Astrocyte (in vitro differentiated cells and primary cell): Measurements from ENCODE around the gene GPLD1. TPM values are rescaled to one million over a fixed set of nuclear protein-coding genes. Genes with fewer than 3 reads are reported as not detected.

ENCODE experiments used
- DNase-seq: peaks from one replicate; pipeline ENCODE4 v3.0.0-alpha.2; 2010; ENCODE audit warnings: low read depth
- FAIRE-seq: peaks from 2 replicates; lab custom pipeline; 2011; peaks lifted over from hg19 to GRCh38; lab: Jason Lieb, UNC
- H2AFZ ChIP-seq: 2 replicates; pipeline ENCODE4 v1.6.0; 2012; ENCODE audit warnings: low read depth, low read length, inconsistent platforms
- H3K27ac ChIP-seq: 2 replicates; pipeline ENCODE4 v1.5.1; 2011; ENCODE audit warnings: low read depth, low read length, inconsistent platforms
- H3K27me3 ChIP-seq: 2 replicates; pipeline ENCODE4 v1.6.0; 2011; ENCODE audit warnings: low read length, inconsistent platforms; ENCODE audit not compliant: insufficient read depth
- H3K36me3 ChIP-seq: 2 replicates; pipeline ENCODE4 v1.5.1; 2011; ENCODE audit warnings: low read length, inconsistent platforms; ENCODE audit not compliant: insufficient read depth
- H3K4me1 ChIP-seq: 2 replicates; pipeline ENCODE4 v1.5.1; 2011; ENCODE audit warnings: low read length, inconsistent platforms; ENCODE audit not compliant: insufficient read depth
- H3K4me2 ChIP-seq: 2 replicates; pipeline ENCODE4 v1.6.0; 2012; ENCODE audit warnings: low read length, inconsistent platforms
- H3K4me3 ChIP-seq: 2 replicates; pipeline ENCODE4 v1.5.1; 2011; ENCODE audit warnings: low read depth, mild to moderate bottlenecking, low read length, inconsistent platforms; ENCODE audit not compliant: insufficient read depth
- H3K79me2 ChIP-seq: 2 replicates; pipeline ENCODE4 v1.6.0; 2012; ENCODE audit warnings: mild to moderate bottlenecking, low read length, inconsistent platforms; ENCODE audit not compliant: insufficient read depth
- H3K9ac ChIP-seq: 2 replicates; pipeline ENCODE4 v1.6.0; 2012; ENCODE audit warnings: mild to moderate bottlenecking, low read length, inconsistent platforms
- H3K9me3 ChIP-seq: 2 replicates; pipeline ENCODE4 v1.5.1; 2012; ENCODE audit warnings: low read depth, mild to moderate bottlenecking, low read length, inconsistent platforms; ENCODE audit not compliant: insufficient read depth
- H4K20me1 ChIP-seq: 2 replicates; pipeline ENCODE4 v1.6.0; 2012; ENCODE audit warnings: low read length, inconsistent platforms; ENCODE audit not compliant: insufficient read depth
- H3K27ac Mint-ChIP-seq: one replicate; pipeline ENCODE4 v1.8.0; 2021; ENCODE audit warnings: mild to moderate bottlenecking, mixed read lengths; ENCODE audit not compliant: unreplicated experiment
- H3K27me3 Mint-ChIP-seq: one replicate; pipeline ENCODE4 v1.8.0; 2021; ENCODE audit warnings: low read depth, mixed read lengths; ENCODE audit not compliant: unreplicated experiment
- H3K36me3 Mint-ChIP-seq: one replicate; pipeline ENCODE4 v1.8.0; 2021; ENCODE audit warnings: low read depth, mixed read lengths; ENCODE audit not compliant: unreplicated experiment
- H3K4me1 Mint-ChIP-seq: one replicate; pipeline ENCODE4 v1.8.0; 2021; ENCODE audit warnings: low read depth, mixed read lengths; ENCODE audit not compliant: unreplicated experiment
- H3K4me3 Mint-ChIP-seq: one replicate; pipeline ENCODE4 v1.8.0; 2021; ENCODE audit warnings: mild to moderate bottlenecking, moderate library complexity, mixed read lengths; ENCODE audit not compliant: unreplicated experiment
- H3K9me3 Mint-ChIP-seq: one replicate; pipeline ENCODE4 v1.8.0; 2021; ENCODE audit warnings: mild to moderate bottlenecking, mixed read lengths; ENCODE audit not compliant: unreplicated experiment
- EZH2 ChIP-seq: IDR thresholded peaks from 2 replicates; pipeline ENCODE4 v1.6.1; 2012; ENCODE audit warnings: mild to moderate bottlenecking, low read length, inconsistent platforms; ENCODE audit not compliant: insufficient read depth
- total RNA-seq: library from RNA; stranded (reverse); gene quantifications from 2 replicates; pipeline ENCODE4 v1.2.1, GENCODE V29; 2021
- TF ChIP-seq, protein P1 (sequence below): IDR thresholded peaks from 2 replicates; pipeline ENCODE4 v1.5.1; 2011; ENCODE audit warnings: low read depth, mild to moderate bottlenecking, inconsistent platforms, low read length, moderate library complexity; ENCODE audit not compliant: insufficient read depth

The GPLD1 gene
- total RNA-seq, 1 donor from 2014 or later, result 0.75 TPM

DNA sequence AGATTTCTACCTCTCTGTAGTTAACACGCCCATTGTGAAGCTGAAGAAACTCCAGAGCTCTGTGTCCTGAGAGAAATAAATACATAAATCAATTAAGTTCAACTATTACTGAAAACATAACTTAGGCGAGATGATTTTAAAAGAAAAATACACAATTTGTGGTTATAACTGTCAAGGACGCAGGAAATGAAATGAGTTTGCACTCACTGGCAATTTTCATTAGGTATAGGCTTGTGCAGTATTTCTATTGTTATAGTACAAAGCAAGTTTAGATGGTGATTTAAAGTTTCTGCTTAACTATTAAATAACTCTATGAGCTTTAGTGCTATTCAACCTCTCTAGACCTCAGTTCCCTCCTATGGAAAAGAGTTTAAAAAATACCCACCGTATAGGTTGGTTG lies 3.3 kb downstream of the GPLD1 start:
- Histone ChIP-seq H3K9ac (no peak overlapping the region), H3K4me3 (no peak overlapping the region), H3K4me1 (peaks cover 4% of the 10 kb centered on the region), H3K27me3 (no peaks in the 10 kb centered on the region), H3K36me3 (no peaks in the 10 kb centered on the region), H3K79me2 (no peaks in the 10 kb centered on the region), H3K4me2 (no peak overlapping the region), H2AFZ (no peak overlapping the region), H3K9me3 (no peaks in the 10 kb centered on the region), H4K20me1 (no peaks in the 10 kb centered on the region), H3K27ac (no peak overlapping the region)
- Mint-ChIP-seq H3K4me3 (no peak overlapping the region), H3K27ac (no peak overlapping the region), H3K9me3 (no peaks in the 10 kb centered on the region), H3K27me3 (no peaks in the 10 kb centered on the region), H3K36me3 (no peaks in the 10 kb centered on the region), H3K4me1 (no peaks in the 10 kb centered on the region)
- no peak for DNase-seq
- TF ChIP-seq EZH2, result no peak
- TF ChIP-seq, protein P1, sequence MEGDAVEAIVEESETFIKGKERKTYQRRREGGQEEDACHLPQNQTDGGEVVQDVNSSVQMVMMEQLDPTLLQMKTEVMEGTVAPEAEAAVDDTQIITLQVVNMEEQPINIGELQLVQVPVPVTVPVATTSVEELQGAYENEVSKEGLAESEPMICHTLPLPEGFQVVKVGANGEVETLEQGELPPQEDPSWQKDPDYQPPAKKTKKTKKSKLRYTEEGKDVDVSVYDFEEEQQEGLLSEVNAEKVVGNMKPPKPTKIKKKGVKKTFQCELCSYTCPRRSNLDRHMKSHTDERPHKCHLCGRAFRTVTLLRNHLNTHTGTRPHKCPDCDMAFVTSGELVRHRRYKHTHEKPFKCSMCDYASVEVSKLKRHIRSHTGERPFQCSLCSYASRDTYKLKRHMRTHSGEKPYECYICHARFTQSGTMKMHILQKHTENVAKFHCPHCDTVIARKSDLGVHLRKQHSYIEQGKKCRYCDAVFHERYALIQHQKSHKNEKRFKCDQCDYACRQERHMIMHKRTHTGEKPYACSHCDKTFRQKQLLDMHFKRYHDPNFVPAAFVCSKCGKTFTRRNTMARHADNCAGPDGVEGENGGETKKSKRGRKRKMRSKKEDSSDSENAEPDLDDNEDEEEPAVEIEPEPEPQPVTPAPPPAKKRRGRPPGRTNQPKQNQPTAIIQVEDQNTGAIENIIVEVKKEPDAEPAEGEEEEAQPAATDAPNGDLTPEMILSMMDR, result no peak
- FAIRE-seq, result no peak

DNA sequence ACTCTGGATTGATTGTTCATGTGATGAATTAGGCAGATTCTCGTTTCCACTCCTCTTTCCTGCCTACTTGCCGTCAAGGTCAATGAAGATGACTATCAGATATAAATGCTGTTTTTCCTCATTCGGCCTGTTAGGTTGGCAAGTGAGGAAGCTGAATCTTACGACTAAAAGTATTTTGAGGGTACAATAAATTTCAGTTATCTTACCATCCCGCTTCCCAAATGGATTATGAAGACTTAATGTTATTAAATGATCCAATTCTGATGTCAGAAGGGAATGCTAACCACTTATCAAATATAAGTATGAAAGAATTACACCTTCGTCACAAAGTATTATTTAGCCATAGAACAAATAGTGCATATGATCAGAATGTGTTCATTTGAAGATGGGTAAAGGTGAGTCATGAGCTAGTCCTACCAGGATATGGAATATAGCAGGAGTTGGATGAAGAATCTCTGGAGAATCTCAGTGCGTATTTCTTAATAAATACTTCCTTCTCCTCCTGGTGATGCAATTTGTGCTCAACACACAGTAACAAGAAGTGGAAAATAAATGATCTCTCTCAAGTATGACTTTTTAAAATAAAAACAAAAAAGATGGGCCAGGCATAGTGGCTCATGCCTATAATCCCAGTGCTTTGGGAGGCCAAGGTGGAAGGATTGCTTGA lies 4.6 kb downstream of the GPLD1 start:
- Mint-ChIP-seq H3K4me1 (no peaks in the 10 kb centered on the region), H3K36me3 (no peaks in the 10 kb centered on the region), H3K27me3 (no peaks in the 10 kb centered on the region), H3K27ac (no peak overlapping the region), H3K9me3 (no peaks in the 10 kb centered on the region), H3K4me3 (no peak overlapping the region)
- Histone ChIP-seq H3K4me1 (peaks cover 4% of the 10 kb centered on the region), H4K20me1 (no peaks in the 10 kb centered on the region), H3K79me2 (no peaks in the 10 kb centered on the region), H3K4me3 (no peak overlapping the region), H3K36me3 (no peaks in the 10 kb centered on the region), H2AFZ (peak overlapping the region; percentile 18), H3K27me3 (no peaks in the 10 kb centered on the region), H3K4me2 (no peak overlapping the region), H3K9ac (no peak overlapping the region), H3K9me3 (no peaks in the 10 kb centered on the region), H3K27ac (no peak overlapping the region)
- no peak for TF ChIP-seq EZH2
- TF ChIP-seq, protein P1, result no peak
- FAIRE-seq, result no peak
- no peak for DNase-seq

DNA sequence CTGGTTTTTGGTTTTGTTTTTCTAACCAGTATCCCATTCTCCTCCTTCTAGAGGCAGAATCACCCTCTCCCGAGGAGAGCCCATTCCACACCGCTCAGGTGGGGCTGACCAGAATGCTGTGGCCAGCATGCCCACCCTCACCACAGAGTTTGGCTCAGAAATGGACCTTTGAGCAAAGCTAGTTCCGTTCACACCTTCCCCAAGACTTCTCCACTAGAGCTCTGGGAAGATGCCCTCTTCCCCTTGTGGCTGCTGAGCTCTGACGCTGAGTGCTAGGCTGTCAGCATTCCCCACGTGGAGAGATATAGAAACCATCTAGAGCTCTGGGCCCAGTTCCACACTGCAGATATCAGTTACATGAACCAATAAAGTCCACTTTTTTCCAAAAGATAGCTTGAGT lies 7.9 kb downstream of the GPLD1 start:
- Histone ChIP-seq H3K4me2 (no peak overlapping the region), H3K36me3 (no peaks in the 10 kb centered on the region), H3K27me3 (no peaks in the 10 kb centered on the region), H3K9me3 (no peaks in the 10 kb centered on the region), H3K4me1 (peaks cover 4% of the 10 kb centered on the region), H3K27ac (no peak overlapping the region), H3K4me3 (no peak overlapping the region), H2AFZ (no peak overlapping the region), H3K9ac (no peak overlapping the region), H3K79me2 (no peaks in the 10 kb centered on the region), H4K20me1 (no peaks in the 10 kb centered on the region)
- H3K4me1 Mint-ChIP-seq, result peaks cover 8% of the 10 kb centered on the region
- no peaks in the 10 kb centered on the region for H3K36me3 Mint-ChIP-seq
- no peaks in the 10 kb centered on the region for H3K27me3 Mint-ChIP-seq
- DNase-seq (no peak), FAIRE-seq (no peak)
- H3K4me3 Mint-ChIP-seq, result no peak overlapping the region
- TF ChIP-seq, protein P1, result no peak
- no peak for TF ChIP-seq EZH2
- no peaks in the 10 kb centered on the region for H3K9me3 Mint-ChIP-seq
- H3K27ac Mint-ChIP-seq, result no peak overlapping the region
